ENCODE measurements around the gene RACGAP1.
"Not testable (repeated sequence)": the region's sequence is repeated elsewhere in the genome, so short reads cannot be mapped to it uniquely, and the experiment has no call there.

The RACGAP1 gene

GRCh38 chr12:50030449-50030848 lies 5.2 kb upstream of the RACGAP1 start:
- DNase-seq (ENCODE audit: low spot score), result not testable (repeated sequence)

DNA sequence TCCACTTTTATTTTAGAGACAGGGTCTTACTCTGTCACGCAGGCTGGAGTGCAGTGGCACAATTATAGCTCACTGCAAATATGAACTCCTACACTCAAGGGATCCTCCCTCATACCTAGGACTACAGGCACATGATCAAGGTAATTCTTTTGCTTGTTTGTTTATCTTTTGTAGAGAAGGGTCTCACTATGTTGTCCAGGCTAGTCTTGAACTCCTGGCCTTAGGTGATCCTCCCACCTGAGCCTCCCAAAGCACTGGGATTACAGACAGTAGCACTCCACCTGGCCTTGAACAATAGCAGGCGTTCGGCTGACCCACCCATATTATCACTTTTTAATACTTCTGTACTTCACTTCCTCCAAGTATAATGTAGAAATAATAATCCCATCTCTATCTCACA lies 1.4 kb upstream of the RACGAP1 start:
- no peak for DNase-seq (ENCODE audit: low spot score)

- no peak for DNase-seq (ENCODE audit: low spot score)
These were observed 498 bp downstream of the RACGAP1 start for GRCh38 chr12:50024805-50025186.

- DNase-seq (ENCODE audit: low spot score), result no peak
These were observed 1.1 kb downstream of the RACGAP1 start for GRCh38 chr12:50024227-50024626.

- DNase-seq (ENCODE audit: low spot score), result no peak
These were observed 2.4 kb downstream of the RACGAP1 start for GRCh38 chr12:50022903-50023302.

DNA sequence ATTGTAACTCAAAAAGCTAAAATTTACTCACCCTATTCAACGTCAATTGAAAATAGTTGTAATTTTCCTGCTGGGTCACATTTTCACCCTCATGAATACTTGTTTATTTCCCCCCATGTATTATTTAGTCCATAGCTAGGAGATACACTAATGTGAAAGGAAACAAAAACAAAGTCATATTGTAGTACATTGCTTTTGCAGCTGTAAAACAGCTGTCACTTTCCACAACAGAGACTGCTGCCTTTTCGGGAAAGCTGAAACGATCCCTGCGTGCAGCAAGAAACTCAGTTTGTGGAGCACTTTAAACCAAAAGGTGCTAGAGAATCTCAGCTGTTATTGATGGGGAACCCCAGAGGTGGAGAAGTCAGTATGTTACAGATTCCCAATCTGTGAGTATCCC lies 4.3 kb downstream of the RACGAP1 start:
- DNase-seq (ENCODE audit: low spot score), result no peak

DNA sequence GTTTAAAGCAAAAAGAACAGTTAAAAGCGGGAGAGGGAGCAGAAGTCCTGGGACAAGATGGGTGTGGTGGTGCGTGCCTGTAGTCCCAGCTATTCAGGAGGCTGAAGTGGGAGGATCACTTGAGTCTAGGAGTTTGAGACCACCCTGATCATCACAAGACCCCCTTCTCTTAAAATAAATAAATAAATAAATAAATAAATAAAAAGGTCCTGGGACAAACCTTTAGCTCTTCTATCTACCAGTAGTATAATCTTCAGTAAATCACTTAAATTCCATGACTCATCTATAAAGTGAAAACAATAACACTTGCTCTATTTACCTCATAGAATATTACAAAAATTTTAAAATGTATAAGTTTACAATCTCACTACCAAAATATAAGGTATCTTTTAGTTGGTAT lies 5.8 kb downstream of the RACGAP1 start:
- no peak for DNase-seq (ENCODE audit: low spot score)

GRCh38 chr12:50018968-50019367 lies 6.3 kb downstream of the RACGAP1 start:
- no peak for DNase-seq (ENCODE audit: low spot score)

- no peak for DNase-seq (ENCODE audit: low spot score)
These were observed 7.1 kb downstream of the RACGAP1 start for GRCh38 chr12:50018154-50018553.

DNA sequence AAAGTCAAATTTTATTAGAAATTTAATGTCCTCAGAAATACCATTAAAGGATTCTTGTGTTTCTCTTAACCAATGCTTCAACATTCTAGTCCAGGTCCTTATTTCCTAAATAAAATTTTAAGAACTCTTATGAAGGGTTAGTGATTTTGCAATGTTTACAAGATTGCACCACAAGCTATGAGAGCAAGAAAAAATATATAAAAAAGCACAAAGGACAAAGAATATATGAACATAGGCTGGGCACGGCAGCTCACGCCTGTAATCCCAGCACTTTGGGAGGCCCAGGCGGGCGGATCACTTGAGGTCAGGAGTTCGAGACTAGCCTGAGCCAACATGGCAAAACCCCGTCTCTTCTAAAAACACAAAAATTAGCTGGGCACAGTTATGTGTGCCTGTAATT lies 7.7 kb downstream of the RACGAP1 start:
- DNase-seq (ENCODE audit: low spot score), result no peak

DNA sequence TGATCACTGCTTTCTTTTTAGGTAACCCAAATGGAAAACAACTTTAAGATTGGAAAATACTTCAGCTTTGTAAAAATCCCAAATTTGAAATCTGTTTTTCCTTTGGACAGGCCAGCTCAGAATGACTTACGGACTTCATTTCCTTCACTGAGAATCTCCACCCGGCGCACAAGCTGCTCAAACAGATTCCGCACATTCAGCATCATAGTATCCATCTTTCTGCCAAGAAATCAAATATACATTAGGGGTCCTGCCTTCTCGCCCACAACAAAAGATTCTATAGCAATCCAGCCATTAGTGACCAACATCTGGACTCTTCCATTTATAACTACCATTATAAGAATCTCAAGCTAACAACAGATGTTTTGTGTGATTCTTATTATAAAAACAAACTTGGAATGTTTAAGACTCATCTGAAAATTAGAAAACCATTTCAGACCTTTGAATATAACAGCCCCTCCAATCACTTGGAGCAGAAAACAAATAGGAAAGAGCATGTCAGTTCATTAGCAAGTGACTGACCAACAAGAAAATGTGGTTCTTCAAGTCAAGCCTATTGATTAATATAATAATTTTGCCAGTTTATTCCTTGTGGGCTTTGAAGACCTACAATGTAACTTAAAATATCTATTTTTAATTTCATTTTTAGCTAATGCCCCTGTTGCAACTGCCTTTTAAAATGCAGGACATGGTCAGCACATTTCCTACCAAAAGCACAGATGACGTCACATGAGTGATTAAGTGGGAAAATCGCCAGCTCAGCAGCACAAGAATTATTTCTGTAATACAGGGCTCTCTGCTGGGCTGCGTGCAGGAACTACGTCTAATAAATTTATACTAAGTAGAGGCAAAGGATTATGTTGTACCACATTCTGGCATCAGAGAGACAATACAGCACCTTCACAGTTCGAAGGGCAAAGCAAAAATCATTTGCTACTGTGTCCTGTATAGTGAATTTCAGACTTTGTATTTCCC lies 8.5 kb downstream of the RACGAP1 start:
- DNase-seq (ENCODE audit: low spot score), result no peak

- DNase-seq (ENCODE audit: low spot score), result no peak
These were observed 11.0 kb downstream of the RACGAP1 start for GRCh38 chr12:50014342-50014741.

DNA sequence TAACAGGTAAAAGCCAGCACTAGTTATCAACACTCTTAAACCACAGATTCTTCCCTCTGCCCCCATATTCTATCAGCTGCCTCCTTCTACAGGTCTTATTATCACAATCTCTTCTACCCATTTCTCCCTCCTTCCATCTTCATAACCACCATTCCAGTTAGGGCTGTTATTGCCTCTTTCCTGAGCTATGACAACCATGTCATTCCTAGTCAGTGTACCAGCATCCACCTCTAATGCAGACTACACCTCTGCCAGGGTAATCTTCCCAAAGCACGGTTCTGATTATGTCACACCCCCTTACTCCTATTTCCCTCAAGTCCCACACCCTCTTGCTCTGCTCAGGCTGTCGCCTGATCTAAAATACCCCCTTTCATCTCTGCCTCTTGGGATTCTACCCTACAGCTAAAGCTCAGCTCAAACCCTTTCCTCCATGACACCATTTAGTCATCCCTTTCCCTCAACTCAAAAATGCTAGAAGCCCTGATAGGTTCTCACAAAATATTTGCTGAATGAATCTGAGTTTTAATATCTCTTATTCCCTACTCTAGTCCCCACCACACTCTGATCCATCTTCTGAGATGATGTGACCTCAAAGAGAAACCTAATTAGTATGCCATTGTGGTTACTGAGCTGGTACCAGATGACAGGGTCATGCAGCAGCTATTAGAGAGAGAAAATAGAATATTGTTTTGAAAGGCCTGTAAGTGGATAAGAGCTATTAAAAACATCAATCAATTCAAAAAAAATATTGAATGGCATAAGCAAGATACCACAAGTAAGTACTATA lies 11.7 kb downstream of the RACGAP1 start:
- DNase-seq (ENCODE audit: low spot score), result no peak

DNA sequence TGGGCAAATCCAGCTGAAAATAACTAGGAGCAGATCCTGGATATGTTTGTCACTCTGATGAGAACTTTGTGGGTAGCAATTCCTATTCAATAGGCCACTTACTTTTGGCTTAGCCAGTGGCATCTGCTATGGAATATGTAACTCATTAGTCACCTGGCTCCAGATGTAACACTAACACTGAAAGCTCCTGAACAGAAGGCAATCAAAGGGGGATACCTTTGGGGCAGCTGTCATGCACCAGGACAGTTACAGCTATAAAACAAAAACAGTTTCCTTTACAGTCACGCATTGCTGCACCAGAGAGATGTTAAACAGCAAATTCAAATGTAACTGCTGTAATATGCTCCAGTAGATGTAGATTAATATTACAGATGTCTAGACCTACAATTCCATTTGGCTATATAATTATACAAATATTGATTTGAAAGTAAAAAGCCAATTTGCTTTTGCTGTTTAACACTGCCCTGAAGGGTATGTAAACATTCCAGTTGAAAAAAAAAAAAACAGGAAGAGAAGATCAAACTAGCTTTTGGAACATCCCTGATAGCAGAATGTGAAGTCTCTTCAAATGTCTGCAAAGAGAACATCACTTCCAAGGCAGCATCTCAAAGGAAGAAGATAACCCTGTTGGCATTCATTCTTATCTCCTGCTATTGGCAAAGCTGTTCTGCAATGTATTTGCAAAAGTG lies 18.4 kb downstream of the RACGAP1 start:
- DNase-seq (ENCODE audit: low spot score), result no peak

GRCh38 chr12:50006280-50006679 lies 19.0 kb downstream of the RACGAP1 start:
- no peak for DNase-seq (ENCODE audit: low spot score)

- no peak for DNase-seq (ENCODE audit: low spot score)
These were observed 20.1 kb downstream of the RACGAP1 start for GRCh38 chr12:50005175-50005574.

DNA sequence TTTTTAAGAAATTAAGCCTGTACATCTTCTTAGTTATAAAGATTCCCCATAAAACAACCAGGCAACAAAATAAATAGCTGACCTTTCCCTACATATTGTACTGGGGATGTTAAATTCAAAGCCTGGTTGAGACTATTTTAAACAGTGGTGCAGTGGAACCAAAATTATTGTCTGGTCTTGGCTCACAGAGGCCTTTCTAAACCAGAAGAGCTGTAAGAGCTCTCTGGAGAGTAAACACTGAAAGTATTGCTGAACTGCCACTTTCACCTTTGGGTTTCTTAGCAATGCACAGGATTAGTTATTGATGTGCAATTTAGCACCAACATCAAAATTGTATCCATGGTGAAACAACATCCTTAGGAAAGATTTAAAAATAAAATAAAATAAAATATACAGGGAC lies 20.6 kb downstream of the RACGAP1 start:
- DNase-seq (ENCODE audit: low spot score), result no peak

DNA sequence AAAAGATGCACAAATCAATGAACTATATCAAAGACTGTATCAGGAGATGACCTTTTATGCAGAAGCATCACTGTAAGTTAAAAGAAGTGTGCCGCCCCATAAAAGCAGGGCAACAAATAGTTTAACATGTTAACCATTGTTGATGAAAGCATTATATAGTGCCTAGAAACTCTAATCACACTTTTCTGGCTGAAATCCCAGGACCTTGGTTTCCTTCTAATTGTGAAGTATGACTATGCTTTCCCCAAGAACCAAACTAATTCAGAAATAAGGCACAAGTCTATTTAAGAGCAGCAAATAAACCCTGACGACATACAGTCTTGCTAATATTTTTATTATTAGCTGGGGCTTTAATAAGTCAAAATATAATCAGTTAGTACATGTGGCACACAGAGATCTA lies 21.7 kb downstream of the RACGAP1 start:
- no peak for DNase-seq (ENCODE audit: low spot score)

DNA sequence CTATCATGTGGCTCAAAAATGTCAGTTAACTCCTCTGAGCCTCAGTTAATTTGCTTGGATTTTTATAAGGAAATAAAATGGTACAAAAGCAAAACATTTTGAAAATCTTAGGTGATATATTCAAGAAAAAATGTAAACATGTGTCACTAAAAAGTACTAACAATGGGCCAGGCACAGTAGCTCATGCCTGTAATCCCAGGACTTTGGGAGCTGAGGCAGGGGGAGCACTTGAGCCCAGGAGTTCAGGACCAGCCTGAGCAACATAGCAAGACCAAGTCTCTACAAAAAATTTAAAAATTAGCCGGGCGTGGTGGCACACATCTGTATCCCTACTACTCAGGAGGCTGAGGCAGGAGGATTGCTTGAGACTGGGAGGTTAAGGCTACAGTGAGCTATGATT lies 26.8 kb downstream of the RACGAP1 start:
- DNase-seq (ENCODE audit: low spot score), result no peak

DNA sequence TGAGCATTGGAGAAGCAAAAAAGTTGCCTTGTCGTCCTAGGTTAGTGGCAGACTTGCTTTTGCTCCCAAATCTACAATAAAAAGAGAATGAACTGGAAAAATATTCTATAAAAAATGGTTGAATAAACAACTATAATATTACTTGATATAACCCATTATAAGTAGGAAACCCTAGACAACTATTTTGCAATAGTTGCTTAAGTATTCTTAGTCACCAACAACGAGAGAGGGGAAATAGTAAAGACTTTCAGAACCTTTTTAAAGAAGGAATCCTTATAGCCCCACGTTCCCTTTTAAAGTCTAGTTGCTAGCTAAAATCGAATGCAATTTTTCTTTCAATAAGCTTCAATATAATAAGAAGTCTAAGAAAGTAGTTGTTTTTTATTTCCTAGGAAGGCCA lies 35.0 kb downstream of the RACGAP1 start:
- no peak for DNase-seq (ENCODE audit: low spot score)

- not testable (repeated sequence) for DNase-seq (ENCODE audit: low spot score)
These were observed 35.9 kb downstream of the RACGAP1 start for GRCh38 chr12:49989400-49989799.

DNA sequence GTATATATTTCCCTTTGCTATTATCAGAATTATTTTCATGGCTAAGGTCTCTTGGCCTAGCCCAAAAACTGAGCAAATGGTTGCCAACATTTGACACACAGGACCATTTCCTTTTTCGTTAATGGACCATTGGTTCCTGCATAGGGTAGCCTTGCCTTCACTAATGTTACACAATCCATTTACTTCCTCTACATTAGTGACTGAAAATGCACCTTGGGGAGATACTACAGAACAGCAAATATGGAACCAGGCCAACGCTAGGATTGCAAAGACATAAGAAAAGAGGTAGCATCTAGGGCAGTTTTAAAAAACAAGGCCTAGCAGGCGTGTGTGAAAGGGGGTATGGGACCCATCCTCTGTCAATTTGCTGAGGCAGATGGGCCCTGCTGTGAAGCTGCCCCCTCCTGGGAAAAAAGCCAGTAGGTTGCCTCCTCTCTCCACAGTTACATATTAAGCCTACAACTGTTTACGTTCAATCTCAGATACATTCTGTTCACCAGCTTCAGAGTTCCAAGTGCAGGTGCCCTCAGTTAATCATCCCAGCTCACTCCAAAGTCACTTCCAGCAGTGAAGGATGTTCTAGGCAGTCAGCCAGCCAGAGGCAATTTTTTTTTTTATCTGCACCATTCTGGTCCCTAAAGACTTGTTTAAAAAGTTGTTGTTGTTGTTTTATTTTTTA lies 37.5 kb downstream of the RACGAP1 start:
- DNase-seq (ENCODE audit: low spot score), result no peak

Measured in germinal center (tissue), 1 donor.